ACC112 (cell line): ENCODE measurements around the gene KRTAP9-4.
"Not testable (repeated sequence)": the region's sequence is repeated elsewhere in the genome, so short reads cannot be mapped to it uniquely, and the experiment has no call there.

Experiments used
- H2AFZ ChIP-seq: fragments of 200-600 bp; sonication (generic); one replicate; pipeline ENCODE4 v1.6.0; 2017; ENCODE audit warnings: antibody characterized with exemption, low read length; ENCODE audit not compliant: unreplicated experiment
- H3K27ac ChIP-seq: fragments of 200-600 bp; sonication (generic); 2 replicates; pipeline ENCODE4 v1.5.1; 2014; ENCODE audit warnings: low read depth, mild to moderate bottlenecking, antibody characterized with exemption, low read length, moderate library complexity
- H3K27me3 ChIP-seq: fragments of 200-600 bp; sonication (generic); 2 replicates; pipeline ENCODE4 v1.6.1; 2014; ENCODE audit warnings: mild to moderate bottlenecking, antibody characterized with exemption, low read length, moderate library complexity, mixed read lengths; ENCODE audit not compliant: insufficient read depth
- H3K36me3 ChIP-seq: fragments of 200-600 bp; sonication (generic); 2 replicates; pipeline ENCODE4 v1.6.1; 2016; ENCODE audit warnings: mild to moderate bottlenecking, antibody characterized with exemption, low read length, moderate library complexity, mixed read lengths; ENCODE audit not compliant: insufficient read depth
- H3K4me1 ChIP-seq: fragments of 200-600 bp; sonication (generic); one replicate; pipeline ENCODE4 v1.6.1; 2016; ENCODE audit warnings: low read length, mixed read lengths; ENCODE audit not compliant: insufficient read depth, unreplicated experiment, control insufficient read depth
- H3K4me3 ChIP-seq: fragments of 200-600 bp; sonication (generic); 2 replicates; pipeline ENCODE4 v1.5.1; 2014; ENCODE audit warnings: mild to moderate bottlenecking, low read depth, low read length
- H3K79me2 ChIP-seq: fragments of 200-600 bp; sonication (generic); one replicate; pipeline ENCODE4 v1.6.0; 2016; ENCODE audit warnings: low read length; ENCODE audit not compliant: control insufficient read depth, unreplicated experiment, insufficient read depth

The KRTAP9-4 gene

DNA sequence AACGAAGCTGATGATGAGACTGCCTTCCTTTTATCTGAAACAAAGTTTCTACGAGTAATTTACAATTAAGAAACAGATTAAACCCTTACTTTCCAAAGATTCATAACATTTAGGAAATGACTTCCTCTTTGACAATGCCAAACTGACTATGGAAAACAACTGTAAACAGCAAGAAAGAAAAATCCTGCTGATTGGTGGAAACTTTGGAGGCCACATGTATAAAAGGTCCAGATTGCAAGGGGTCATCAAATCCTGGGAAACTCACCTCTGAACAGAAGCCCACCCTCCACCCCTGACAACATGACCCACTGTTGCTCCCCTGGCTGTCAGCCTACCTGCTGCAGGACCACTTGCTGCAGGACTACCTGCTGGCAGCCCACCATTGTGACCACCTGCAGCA lies 15.6 kb downstream of the KRTAP9-4 start, which contains the start of gene KRTAP9-6:
TSS of gene KRTAP9-6 (plus strand) at position 301 of the 400 bp plus-strand sequence. CDS start at position 301, 0 bp downstream.
- Histone ChIP-seq H3K79me2 (no peaks in the 10 kb centered on the region), H2AFZ (no peak within 1 kb of the TSS), H3K4me1 (no peaks in the 10 kb centered on the region), H3K27me3 (peaks cover 15% of the 10 kb centered on the region), H3K27ac (no peak within 1 kb of the TSS), H3K36me3 (no peaks in the 10 kb centered on the region), H3K4me3 (no peak within 1 kb of the TSS)

DNA sequence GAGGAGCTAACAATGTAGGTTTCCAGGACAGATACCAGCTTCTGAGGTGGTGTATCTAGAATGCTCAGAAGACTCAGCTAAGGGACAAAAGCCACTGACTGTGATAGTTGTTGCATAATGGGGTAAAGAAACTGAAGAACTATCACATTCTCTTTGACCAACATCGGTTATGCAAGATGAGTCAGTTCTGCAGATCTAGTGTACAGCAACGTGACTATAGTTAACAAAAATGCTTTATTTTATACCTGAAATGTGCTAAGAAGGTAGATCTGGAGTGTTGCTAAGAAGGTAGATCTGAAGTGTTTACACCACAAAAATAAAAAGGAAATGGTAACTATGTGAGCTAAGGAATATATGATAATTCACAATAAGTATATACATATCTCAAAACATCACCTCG lies 18.2 kb downstream of the KRTAP9-4 start:
- no peaks in the 10 kb centered on the region for H3K36me3 ChIP-seq
- no peaks in the 10 kb centered on the region for H3K4me1 ChIP-seq
- no peaks in the 10 kb centered on the region for H3K79me2 ChIP-seq
- no peak overlapping the region for H3K27ac ChIP-seq
- no peak overlapping the region for H3K4me3 ChIP-seq
- H2AFZ ChIP-seq = no peak overlapping the region
- peaks cover 11% of the 10 kb centered on the region; the same call in 1 of the 2 replicates for H3K27me3 ChIP-seq

DNA sequence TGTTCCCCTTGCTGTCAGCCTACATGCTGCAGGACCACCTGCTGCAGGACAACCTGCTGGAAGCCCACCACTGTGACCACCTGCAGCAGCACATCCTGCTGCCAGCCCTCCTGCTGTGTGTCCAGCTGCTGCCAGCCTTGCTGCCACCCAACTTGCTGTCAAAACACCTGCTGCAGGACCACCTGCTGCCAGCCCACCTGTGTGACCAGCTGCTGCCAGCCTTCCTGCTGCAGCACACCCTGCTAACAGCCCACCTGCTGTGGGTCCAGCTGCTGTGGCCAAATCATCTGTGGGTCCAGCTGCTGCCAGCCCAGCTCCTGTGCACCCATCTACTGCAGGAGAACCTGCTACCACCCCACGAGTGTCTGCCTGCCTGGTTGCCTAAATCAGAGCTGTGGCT lies 21.8 kb downstream of the KRTAP9-4 start:
- not testable (repeated sequence) for H3K27me3 ChIP-seq, H3K36me3 ChIP-seq, H3K4me3 ChIP-seq, H3K4me1 ChIP-seq, H3K79me2 ChIP-seq, H3K27ac ChIP-seq, H2AFZ ChIP-seq

DNA sequence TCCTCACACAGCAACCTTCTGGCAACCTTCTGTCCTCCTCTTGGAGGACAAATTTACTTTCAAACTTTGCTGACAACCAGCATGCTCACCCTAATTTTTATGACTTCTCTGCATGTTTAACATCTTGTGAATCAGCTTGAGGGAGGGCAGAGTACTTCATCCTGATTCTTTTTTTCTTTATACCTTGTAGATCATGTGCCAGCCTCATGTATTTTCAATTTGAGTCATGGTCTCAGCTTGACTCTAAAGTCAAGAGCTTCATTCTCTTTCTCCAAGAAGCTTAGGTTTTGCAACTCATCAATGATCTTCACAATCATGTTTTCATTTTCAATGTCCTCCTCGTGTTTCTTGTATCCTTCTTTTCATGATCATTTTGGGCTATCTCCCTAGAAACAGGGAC lies 22.4 kb downstream of the KRTAP9-4 start:
- Histone ChIP-seq H3K4me1 (no peaks in the 10 kb centered on the region), H3K27me3 (peaks cover 9% of the 10 kb centered on the region; the same call in 1 of the 2 replicates), H3K36me3 (no peaks in the 10 kb centered on the region), H3K4me3 (no peak overlapping the region), H3K79me2 (no peaks in the 10 kb centered on the region), H3K27ac (no peak overlapping the region), H2AFZ (no peak overlapping the region)

DNA sequence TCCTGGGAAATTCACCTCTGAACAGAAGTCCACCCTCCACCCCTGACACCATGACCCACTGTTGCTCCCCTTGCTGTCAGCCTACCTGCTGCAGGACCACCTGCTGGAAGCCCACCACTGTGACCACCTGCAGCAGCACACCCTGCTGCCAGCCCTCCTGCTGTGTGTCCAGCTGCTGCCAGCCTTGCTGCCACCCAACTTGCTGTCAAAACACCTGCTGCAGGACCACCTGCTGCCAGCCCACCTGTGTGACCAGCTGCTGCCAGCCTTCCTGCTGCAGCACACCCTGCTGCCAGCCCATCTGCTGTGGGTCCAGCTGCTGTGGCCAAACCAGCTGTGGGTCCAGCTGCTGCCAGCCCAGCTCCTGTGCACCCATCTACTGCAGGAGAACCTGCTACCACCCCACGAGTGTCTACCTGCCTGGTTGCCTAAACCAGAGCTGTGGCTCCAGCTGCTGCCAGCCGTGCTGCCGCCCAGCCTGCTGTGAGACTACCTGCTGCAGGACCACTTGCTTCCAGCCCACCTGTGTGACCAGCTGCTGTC lies 26.2 kb downstream of the KRTAP9-4 start, which contains the start of gene KRTAP9-7:
TSS of gene KRTAP9-7 (plus strand) at position 51 of the 543 bp plus-strand sequence. CDS start at position 51, 0 bp downstream.
- not testable (repeated sequence) for H2AFZ ChIP-seq, H3K79me2 ChIP-seq, H3K36me3 ChIP-seq, H3K4me1 ChIP-seq, H3K4me3 ChIP-seq, H3K27ac ChIP-seq
- peaks cover 11% of the 10 kb centered on the region; the same call in 1 of the 2 replicates for H3K27me3 ChIP-seq

DNA sequence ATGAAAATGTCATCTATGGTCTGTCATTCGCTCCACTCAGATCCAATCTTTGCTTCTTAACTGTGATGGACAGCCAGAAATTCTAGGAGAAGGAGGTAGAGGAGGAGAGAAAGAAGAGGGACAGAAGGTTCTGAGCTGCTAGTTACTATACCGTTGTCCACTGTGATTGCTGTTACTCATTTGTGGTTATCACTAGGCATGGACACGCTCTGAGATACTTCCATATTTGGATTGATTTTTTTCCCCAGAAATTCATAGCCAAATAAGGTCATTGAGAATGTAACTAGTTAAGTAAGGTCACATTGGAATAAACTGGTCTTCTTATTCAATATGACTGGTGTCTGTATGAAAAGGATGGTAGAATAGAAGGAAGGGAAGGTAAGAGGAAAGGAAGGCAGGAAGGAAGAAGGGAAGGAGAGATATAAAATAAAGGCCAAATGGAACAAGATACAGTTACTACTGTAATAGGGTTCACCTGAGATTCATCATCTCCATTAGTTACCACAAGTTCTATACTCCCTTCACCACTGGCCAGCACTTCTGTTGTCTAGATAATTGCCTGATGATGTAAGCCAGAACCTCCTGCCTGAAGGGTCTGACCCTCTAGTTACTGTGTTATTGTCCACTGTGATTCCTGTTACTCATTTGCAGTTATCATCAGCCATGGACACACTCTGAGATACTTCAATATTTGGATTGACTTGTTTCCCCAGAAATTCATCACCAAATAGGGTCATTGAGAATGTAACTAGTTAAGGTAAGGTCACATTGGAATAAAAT lies 28.9 kb downstream of the KRTAP9-4 start:
- Histone ChIP-seq H3K4me3 (no peak overlapping the region), H3K27ac (no peak overlapping the region), H3K4me1 (no peaks in the 10 kb centered on the region), H3K27me3 (peaks cover 11% of the 10 kb centered on the region; the same call in 1 of the 2 replicates), H2AFZ (no peak overlapping the region), H3K79me2 (no peaks in the 10 kb centered on the region), H3K36me3 (no peaks in the 10 kb centered on the region)

DNA sequence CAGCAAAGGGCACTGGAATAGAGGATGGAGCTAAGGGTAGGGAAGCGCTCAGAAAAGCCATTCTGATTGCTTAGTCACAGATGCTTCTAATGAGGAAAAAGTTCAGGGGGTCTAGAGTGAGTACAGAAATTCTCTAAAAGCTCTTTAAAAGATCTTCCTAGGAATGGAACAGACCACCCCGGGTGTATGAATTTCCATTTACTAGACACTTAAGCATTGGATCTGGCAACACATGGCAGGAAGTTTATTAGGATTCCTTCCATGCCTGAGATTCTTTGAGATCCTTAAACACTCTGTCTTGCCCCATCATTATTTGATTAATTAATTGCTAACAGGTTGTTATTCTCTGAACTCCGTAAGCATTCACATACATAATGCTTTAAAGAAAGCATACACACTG lies 34.6 kb downstream of the KRTAP9-4 start:
- H3K4me1 ChIP-seq = peaks cover 7% of the 10 kb centered on the region
- no peak overlapping the region for H2AFZ ChIP-seq
- H3K27ac ChIP-seq = no peak overlapping the region
- H3K79me2 ChIP-seq = no peaks in the 10 kb centered on the region
- H3K27me3 ChIP-seq = no peaks in the 10 kb centered on the region
- no peak overlapping the region for H3K4me3 ChIP-seq
- no peaks in the 10 kb centered on the region for H3K36me3 ChIP-seq

DNA sequence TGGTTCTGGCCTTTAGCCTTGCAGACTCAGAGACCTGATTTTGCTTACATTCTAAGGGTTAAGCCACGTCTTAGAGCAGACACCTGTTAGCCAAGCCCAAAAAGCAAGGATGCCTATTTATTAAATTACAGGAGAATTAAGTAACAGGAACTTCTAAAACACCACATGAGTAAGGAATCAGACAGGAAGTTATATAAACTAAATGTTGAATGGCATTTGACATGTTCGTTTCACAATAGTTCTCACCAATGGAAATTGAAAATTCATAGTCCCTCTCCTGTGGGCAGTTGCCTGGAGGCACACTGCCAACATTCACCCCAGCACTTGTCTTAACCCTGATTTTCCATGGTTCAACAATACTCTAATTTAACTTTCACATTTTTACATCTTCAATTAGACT lies 35.1 kb downstream of the KRTAP9-4 start:
- Histone ChIP-seq H3K79me2 (no peaks in the 10 kb centered on the region), H3K27me3 (no peaks in the 10 kb centered on the region), H3K36me3 (no peaks in the 10 kb centered on the region), H3K27ac (no peak overlapping the region), H3K4me3 (no peak overlapping the region), H3K4me1 (peaks cover 7% of the 10 kb centered on the region), H2AFZ (no peak overlapping the region)

DNA sequence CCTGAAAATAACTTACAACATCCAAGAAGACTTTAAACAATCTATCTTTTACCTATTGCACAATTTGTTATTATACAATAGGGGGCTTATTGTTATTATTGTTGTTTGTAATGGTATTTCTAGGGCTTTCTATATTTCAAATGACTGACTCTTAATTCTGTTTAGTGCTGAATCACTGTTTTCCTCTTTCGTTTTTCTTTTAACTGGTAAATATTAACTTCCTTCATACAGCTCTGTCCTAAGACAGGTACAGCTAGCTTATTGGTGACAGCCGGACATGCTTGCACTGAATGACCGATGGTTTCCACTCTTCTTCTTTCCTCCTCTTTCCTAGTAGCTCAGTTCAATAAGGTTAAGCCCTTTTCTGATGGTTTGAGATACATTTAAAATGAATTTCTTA lies 37.6 kb downstream of the KRTAP9-4 start:
- Histone ChIP-seq H3K4me1 (peaks cover 7% of the 10 kb centered on the region), H3K27me3 (no peaks in the 10 kb centered on the region), H3K27ac (no peak overlapping the region), H3K4me3 (no peak overlapping the region), H3K79me2 (no peaks in the 10 kb centered on the region), H3K36me3 (no peaks in the 10 kb centered on the region), H2AFZ (no peak overlapping the region)

DNA sequence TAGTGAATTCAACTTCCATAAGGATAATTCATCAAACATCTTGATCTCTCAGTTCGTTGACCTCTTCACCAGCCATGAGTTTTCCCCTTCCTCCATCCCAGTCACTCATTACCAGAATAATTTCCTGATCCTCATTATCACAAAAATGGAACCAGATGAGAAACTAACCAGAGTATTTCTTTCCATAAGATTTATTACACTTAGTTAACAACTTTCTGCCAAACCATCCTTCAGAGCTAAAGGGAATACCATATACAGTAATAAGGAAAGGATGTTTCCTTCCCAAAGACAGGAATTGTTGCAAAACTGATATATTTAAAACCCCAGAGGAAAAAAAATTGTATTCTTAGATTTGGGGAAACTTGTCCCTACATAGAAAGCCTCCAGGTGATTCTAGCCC lies 44.5 kb downstream of the KRTAP9-4 start:
- Histone ChIP-seq H3K27ac (no peak overlapping the region), H3K79me2 (no peaks in the 10 kb centered on the region), H3K4me1 (no peaks in the 10 kb centered on the region), H3K4me3 (no peak overlapping the region), H3K36me3 (no peaks in the 10 kb centered on the region), H3K27me3 (no peaks in the 10 kb centered on the region), H2AFZ (no peak overlapping the region)

DNA sequence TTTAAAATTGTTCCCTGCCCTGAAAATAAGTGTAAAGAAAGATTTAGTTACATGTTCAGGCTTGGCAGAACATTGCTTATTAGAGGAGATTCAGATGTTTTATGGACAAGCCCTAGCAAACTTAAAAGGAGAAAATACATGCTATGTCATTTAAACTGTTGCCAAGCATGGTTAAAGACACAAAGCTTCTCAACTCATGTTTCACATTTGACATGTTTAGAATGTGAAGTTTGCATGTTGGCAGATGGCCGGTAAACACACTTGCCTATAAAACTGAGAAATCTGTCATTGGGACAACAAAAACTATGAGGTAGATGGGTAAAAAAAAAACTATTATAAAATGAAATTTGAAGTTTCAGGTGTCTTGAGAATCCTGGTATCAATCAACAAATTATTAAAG lies 47.4 kb downstream of the KRTAP9-4 start:
- Histone ChIP-seq H3K27me3 (no peaks in the 10 kb centered on the region), H3K4me3 (no peak overlapping the region), H3K79me2 (no peaks in the 10 kb centered on the region), H3K4me1 (no peaks in the 10 kb centered on the region), H3K36me3 (no peaks in the 10 kb centered on the region), H2AFZ (no peak overlapping the region), H3K27ac (no peak overlapping the region)
